Activated gamma-delta T cell treated with Interleukin-2 at 50 U/mL for 16 hours (primary cell): ENCODE measurements around the gene HES5.

Experiments used
- DNase-seq: peaks from one replicate; pipeline ENCODE4 v3.0.0-alpha.2; 2020

The HES5 gene

GRCh38 chr1:2514863-2515762 lies 14.9 kb downstream of the HES5 start:
- DNase-seq: no peak

- no peak for DNase-seq
Measured at GRCh38 chr1:2513939-2514652, 16.0 kb downstream of the HES5 start.

- DNase-seq: no peak
Measured at GRCh38 chr1:2512862-2513421, 17.1 kb downstream of the HES5 start.

- no peak for DNase-seq
Measured at GRCh38 chr1:2510366-2511155, 19.5 kb downstream of the HES5 start.

- DNase-seq: no peak
Measured at GRCh38 chr1:2509589-2509988, 20.5 kb downstream of the HES5 start.

- DNase-seq: no peak
Measured at GRCh38 chr1:2508751-2509150, 21.3 kb downstream of the HES5 start.

- no peak for DNase-seq
Measured at GRCh38 chr1:2508180-2508579, 21.9 kb downstream of the HES5 start.

GRCh38 chr1:2507744-2508155 lies 22.3 kb downstream of the HES5 start:
- no peak for DNase-seq

GRCh38 chr1:2506901-2507565 lies 23.0 kb downstream of the HES5 start:
- no peak for DNase-seq

- no peak for DNase-seq
Measured at GRCh38 chr1:2506007-2506860, 23.8 kb downstream of the HES5 start.

- no peak for DNase-seq
Measured at GRCh38 chr1:2505461-2505994, 24.5 kb downstream of the HES5 start.

- DNase-seq: no peak
Measured at GRCh38 chr1:2504949-2505272, 25.2 kb downstream of the HES5 start.

- DNase-seq: no peak
Measured at GRCh38 chr1:2504225-2504948, 25.7 kb downstream of the HES5 start.

- no peak for DNase-seq
Measured at GRCh38 chr1:2503554-2504224, 26.4 kb downstream of the HES5 start.

GRCh38 chr1:2502661-2503553 lies 27.2 kb downstream of the HES5 start:
- DNase-seq: no peak

- DNase-seq: no peak
Measured at GRCh38 chr1:2502210-2502609, 27.9 kb downstream of the HES5 start.

- no peak for DNase-seq
Measured at GRCh38 chr1:2501820-2502119, 28.3 kb downstream of the HES5 start.

- no peak for DNase-seq
Measured at GRCh38 chr1:2501041-2501819, 28.8 kb downstream of the HES5 start.
